Measurements from ENCODE around the gene DHRSX. TPM values are rescaled to one million over a fixed set of nuclear protein-coding genes. Genes with fewer than 3 reads are reported as not detected.

Gene DHRSX
- total and polyA plus RNA-seq, 9 of the 15 experiments (the other 6 are each of a cell fraction or from before 2014, with no cell fraction given) = 0.59 to 11.0 (median 6.2) TPM

GRCh38 chrX:2373615-2374014, 127.2 kb downstream of the DHRSX start (continued):
- TF ChIP-seq, protein P1, sequence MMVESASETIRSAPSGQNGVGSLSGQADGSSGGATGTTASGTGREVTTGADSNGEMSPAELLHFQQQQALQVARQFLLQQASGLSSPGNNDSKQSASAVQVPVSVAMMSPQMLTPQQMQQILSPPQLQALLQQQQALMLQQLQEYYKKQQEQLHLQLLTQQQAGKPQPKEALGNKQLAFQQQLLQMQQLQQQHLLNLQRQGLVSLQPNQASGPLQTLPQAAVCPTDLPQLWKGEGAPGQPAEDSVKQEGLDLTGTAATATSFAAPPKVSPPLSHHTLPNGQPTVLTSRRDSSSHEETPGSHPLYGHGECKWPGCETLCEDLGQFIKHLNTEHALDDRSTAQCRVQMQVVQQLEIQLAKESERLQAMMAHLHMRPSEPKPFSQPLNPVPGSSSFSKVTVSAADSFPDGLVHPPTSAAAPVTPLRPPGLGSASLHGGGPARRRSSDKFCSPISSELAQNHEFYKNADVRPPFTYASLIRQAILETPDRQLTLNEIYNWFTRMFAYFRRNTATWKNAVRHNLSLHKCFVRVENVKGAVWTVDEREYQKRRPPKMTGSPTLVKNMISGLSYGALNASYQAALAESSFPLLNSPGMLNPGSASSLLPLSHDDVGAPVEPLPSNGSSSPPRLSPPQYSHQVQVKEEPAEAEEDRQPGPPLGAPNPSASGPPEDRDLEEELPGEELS (CRISPR knock-in tag; IDR thresholded peaks at IDR 0.05; ENCODE audit: borderline replicate concordance) = no peak
- no peak for TF ChIP-seq ZNF408 (CRISPR knock-in tag; IDR thresholded peaks at IDR 0.05; ENCODE audit: low read depth)
- TF ChIP-seq SMARCE1 (IDR thresholded peaks at IDR 0.05) = no peak
- TF ChIP-seq ELF2 (CRISPR knock-in tag; IDR thresholded peaks at IDR 0.05) = no peak

DNA sequence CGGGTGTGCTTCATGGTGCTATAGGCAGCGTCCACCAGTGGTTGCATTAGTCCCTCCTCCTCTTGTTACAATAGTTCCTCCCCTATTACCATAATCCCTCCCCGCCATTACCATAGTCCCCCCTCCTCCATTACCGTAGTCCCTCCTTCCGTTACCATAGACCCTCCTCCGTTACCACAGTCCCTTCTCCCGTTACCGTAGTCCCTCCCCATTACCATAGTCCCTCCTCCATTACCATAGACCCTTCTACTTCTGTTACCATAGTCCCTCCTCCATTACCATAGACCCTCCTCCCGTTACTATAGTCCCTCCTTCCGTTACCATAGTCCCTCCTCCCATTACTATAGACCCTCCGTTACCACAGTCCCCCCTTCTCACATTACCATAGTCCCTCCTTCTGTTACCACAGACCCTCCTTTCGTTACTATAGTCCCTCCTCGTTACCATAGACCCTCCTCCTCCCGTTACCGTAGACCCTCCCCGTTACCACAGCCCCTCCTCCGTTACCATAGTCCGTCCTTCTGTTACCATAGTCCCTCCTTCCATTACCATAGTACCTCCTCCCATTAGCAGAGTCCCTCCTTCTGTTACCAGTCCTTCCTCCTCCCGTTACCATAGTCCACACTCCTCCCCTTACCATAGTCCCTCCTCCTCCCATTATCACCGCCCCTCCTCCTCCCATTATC, 129.6 kb downstream of the DHRSX start:
- DNase-seq (ENCODE audit: extremely low read depth in 1 of 4, low spot score in 3 of 4) (peak; percentile 59 to 72 (median 66)), ATAC-seq (peak; percentile 95), FAIRE-seq (peak; percentile 73)
- Histone ChIP-seq H3K9ac (ENCODE audit: insufficient read depth in 1 of 2, low read depth in 2 of 2, low read length in 2 of 2) (peak overlapping the region in 1 of 2 experiments; percentile 51; a peak in 2 of 4 replicates), H3K4me3 (peak overlapping the region; percentile 34), H3K79me2 (ENCODE audit: control insufficient read depth, insufficient read depth, low read length) (no peaks in the 10 kb centered on the region), H3K9me1 (ENCODE audit: control insufficient read depth, insufficient read depth, low read length) (no peaks in the 10 kb centered on the region), H3K27me3 (ENCODE audit: control insufficient read depth in 2 of 2, insufficient read depth in 2 of 2, low read length in 2 of 2) (no peaks in the 10 kb centered on the region), H3K4me2 (ENCODE audit: insufficient read depth, low read length) (peak overlapping the region; percentile 86), H3K4me1 (replicated peaks in 1 of 2; ENCODE audit: control insufficient read depth in 2 of 2, insufficient read depth in 2 of 2, low read length in 2 of 2) (no peaks in the 10 kb centered on the region; a peak in 3 of 5 replicates), H3K27ac (ENCODE audit: extremely low read depth, low read depth, low read length) (peak overlapping the region; percentile 72; the same call in 2 of the 3 replicates), H4K20me1 (replicated peaks; ENCODE audit: control insufficient read depth, insufficient read depth, low read length) (peaks cover 3% of the 10 kb centered on the region; the same call in 1 of the 2 replicates), H3K9me3 (replicated peaks; ENCODE audit: control insufficient read depth, insufficient read depth, low read depth, low read length) (no peaks in the 10 kb centered on the region), H3K36me3 (ENCODE audit: control insufficient read depth, insufficient read depth, low read length) (no peaks in the 10 kb centered on the region), H2AFZ (ENCODE audit: low read depth, low read length) (peak overlapping the region; percentile 94)
- POLR2A ChIA-PET = no interaction called here
- intact Hi-C loops (cut with micrococcal nuclease) (no loop called here), in situ Hi-C loops (cut with MboI) (no loop called here)
- no TSS peak for BruUV-seq (replicated peaks)
- WGBS (ENCODE audit: insufficient coverage, low coverage, missing lambda C conversion rate) = 15% methylated on average over 9 of the region's 20 CpGs
- CTCF ChIA-PET (ENCODE audit: low intra/inter-chr PET ratio) = no interaction called here
- peak; percentile 84 for TF ChIP-seq RFX1 (IDR thresholded peaks at IDR 0.05)
- TF ChIP-seq MBD1 (CRISPR knock-in tag; IDR thresholded peaks at IDR 0.05) = no peak
- peak; percentile 70 for TF ChIP-seq PKNOX1 (IDR thresholded peaks at IDR 0.05)
- peak; percentile 96 for TF ChIP-seq ZNF263 (CRISPR knock-in tag; IDR thresholded peaks at IDR 0.05; ENCODE audit: borderline replicate concordance)
- TF ChIP-seq HNRNPLL (IDR thresholded peaks at IDR 0.05; ENCODE audit: low read depth, low read length, poor library complexity, severe bottlenecking) = peak; percentile 59
- TF ChIP-seq, protein P2, sequence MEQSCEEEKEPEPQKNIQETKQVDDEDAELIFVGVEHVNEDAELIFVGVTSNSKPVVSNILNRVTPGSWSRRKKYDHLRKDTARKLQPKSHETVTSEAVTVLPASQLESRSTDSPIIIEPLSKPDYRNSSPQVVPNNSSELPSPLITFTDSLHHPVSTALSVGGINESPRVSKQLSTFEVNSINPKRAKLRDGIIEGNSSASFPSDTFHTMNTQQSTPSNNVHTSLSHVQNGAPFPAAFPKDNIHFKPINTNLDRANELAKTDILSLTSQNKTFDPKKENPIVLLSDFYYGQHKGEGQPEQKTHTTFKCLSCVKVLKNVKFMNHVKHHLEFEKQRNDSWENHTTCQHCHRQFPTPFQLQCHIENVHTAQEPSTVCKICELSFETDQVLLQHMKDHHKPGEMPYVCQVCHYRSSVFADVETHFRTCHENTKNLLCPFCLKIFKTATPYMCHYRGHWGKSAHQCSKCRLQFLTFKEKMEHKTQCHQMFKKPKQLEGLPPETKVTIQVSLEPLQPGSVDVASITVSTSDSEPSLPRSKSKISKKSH (CRISPR knock-in tag; IDR thresholded peaks at IDR 0.05) = no peak
- TF ChIP-seq FOXK2 (conservative IDR thresholded peaks at IDR 0.05 in 1 of 2, IDR thresholded peaks at IDR 0.05 in 1 of 2; ENCODE audit: low read depth in 2 of 2) = 0 out of 4 replicates have a peak, but pooled peaks of 1 of the 2 experiments have one; percentile 29
- TF ChIP-seq HMBOX1 (IDR thresholded peaks at IDR 0.05) = peak; percentile 60
